IMR-90 (cell line): ENCODE results near the gene RGS7BP. TPM values are rescaled to one million over a fixed set of nuclear protein-coding genes. Genes with fewer than 3 reads are reported as not detected.
A peak's percentile ranks its signal among the peaks of the same experiment; 100 is the strongest.

Experiments used
- ATAC-seq: fragments of 200-7000 bp; cut with Tn5 transposase; 2 replicates; pipeline ENCODE4 v1.9.1; 2020; ENCODE audit warnings: low read depth, mild to moderate bottlenecking, moderate library complexity
- BruUV-seq: library from RNA; stranded (reverse); fragments of 400-500 nt; replicated peaks from 2 replicates; lab custom pipeline; 2021; lab: Mats Ljungman, UMichigan
- CTCF ChIA-PET: fragments of 300-600 bp; formaldehyde crosslinking; extraction: SDS; loops from one replicate; lab custom pipeline; 2021; ENCODE audit warnings: antibody characterized with exemption; lab: Yijun Ruan, JAX
- POLR2A ChIA-PET: fragments of 300-600 bp; sonication (Branson Sonifier 250); formaldehyde crosslinking; loops from one replicate; lab custom pipeline; 2022; ENCODE audit warnings: antibody characterized with exemption; ENCODE audit not compliant: unreplicated experiment; lab: Charles Lee
- DNase-seq: peaks from one replicate; pipeline ENCODE4 v3.0.0; 2013
- H2AFZ ChIP-seq: replicated peaks from 2 replicates; pipeline ENCODE3; 2013; ENCODE audit warnings: low read length, mild to moderate bottlenecking; ENCODE audit not compliant: poor library complexity
- H2AK5ac ChIP-seq: 2 replicates; pipeline ENCODE4 v1.6.1; 2013; ENCODE audit warnings: low read depth, low read length, inconsistent platforms
- H2AK9ac ChIP-seq: replicated peaks from 2 replicates; pipeline ENCODE3; 2013; ENCODE audit warnings: mild to moderate bottlenecking, low read depth, low read length, moderate library complexity; ENCODE audit not compliant: poor library complexity
- H2BK120ac ChIP-seq: 2 replicates; pipeline ENCODE4 v1.6.1; 2013; ENCODE audit warnings: low read depth, low read length, inconsistent platforms
- H2BK15ac ChIP-seq: 3 replicates; pipeline ENCODE4 v1.6.1; 2013; ENCODE audit warnings: low read depth, low read length, inconsistent platforms
- H2BK20ac ChIP-seq: 2 replicates; pipeline ENCODE4 v1.6.1; 2013; ENCODE audit warnings: low read depth, mild to moderate bottlenecking, inconsistent platforms, low read length, moderate library complexity
- H2BK5ac ChIP-seq: 2 replicates; pipeline ENCODE4 v1.6.1; 2013; ENCODE audit warnings: mild to moderate bottlenecking, low read depth, low read length, inconsistent platforms; ENCODE audit not compliant: poor library complexity, severe bottlenecking
- H3K14ac ChIP-seq: replicated peaks from 2 replicates; pipeline ENCODE4 v1.6.1; 2013; ENCODE audit warnings: low read depth, low read length, inconsistent platforms
- H3K18ac ChIP-seq: 2 replicates; pipeline ENCODE4 v1.6.1; 2013; ENCODE audit warnings: low read depth, low read length, control low read depth
- H3K23ac ChIP-seq: 2 replicates; pipeline ENCODE4 v1.6.1; 2013; ENCODE audit warnings: low read depth, low read length, inconsistent platforms
- H3K27ac ChIP-seq: 2 replicates; pipeline ENCODE4 v1.5.1; 2013; ENCODE audit warnings: mild to moderate bottlenecking, control low read depth, low read length; ENCODE audit not compliant: insufficient read depth
- H3K27me3 ChIP-seq: 2 replicates; pipeline ENCODE4 v1.6.1; 2013; ENCODE audit warnings: low read length; ENCODE audit not compliant: control insufficient read depth, insufficient read depth
- H3K36me3 ChIP-seq: 2 replicates; pipeline ENCODE4 v1.6.1; 2013; ENCODE audit warnings: low read length, mixed read lengths; ENCODE audit not compliant: control insufficient read depth, insufficient read depth
- H3K4ac ChIP-seq: 2 replicates; pipeline ENCODE4 v1.6.1; 2013; ENCODE audit warnings: low read depth, low read length, inconsistent platforms
- H3K4me1 ChIP-seq: 2 replicates; pipeline ENCODE4 v1.6.1; 2013; ENCODE audit warnings: low read length, mixed read lengths; ENCODE audit not compliant: control insufficient read depth, insufficient read depth
- H3K4me2 ChIP-seq: 2 replicates; pipeline ENCODE4 v1.6.1; 2013; ENCODE audit warnings: low read depth, mild to moderate bottlenecking, control low read depth, low read length, moderate library complexity
- H3K4me3 ChIP-seq: 2 replicates; pipeline ENCODE4 v1.5.1; 2013; ENCODE audit warnings: low read depth, mild to moderate bottlenecking, control low read depth, low read length, moderate library complexity; ENCODE audit not compliant: insufficient read depth
- H3K56ac ChIP-seq: 2 replicates; pipeline ENCODE4 v1.6.1; 2013; ENCODE audit warnings: low read length, inconsistent platforms; ENCODE audit not compliant: insufficient read depth; ENCODE audit errors: extremely low read depth
- H3K79me1 ChIP-seq, 2 experiments: 2 replicates each; pipeline ENCODE4 v1.6.1; 2013; ENCODE audit warnings: low read length in 2 of 2, inconsistent platforms in 1 of 2, low read depth in 1 of 2
- H3K9ac ChIP-seq: 2 replicates; pipeline ENCODE4 v1.6.1; 2013; ENCODE audit warnings: low read depth, low read length, control low read depth
- H3K9me1 ChIP-seq: 2 replicates; pipeline ENCODE4 v1.6.1; 2013; ENCODE audit warnings: low read length, inconsistent platforms; ENCODE audit not compliant: insufficient read depth
- H3K9me3 ChIP-seq: 2 replicates; pipeline ENCODE4 v1.6.1; 2013; ENCODE audit warnings: low read length; ENCODE audit not compliant: control insufficient read depth, insufficient read depth
- H4K20me1 ChIP-seq: 2 replicates; pipeline ENCODE4 v1.6.1; 2013; ENCODE audit warnings: low read length, inconsistent platforms; ENCODE audit not compliant: insufficient read depth
- H4K5ac ChIP-seq: 2 replicates; pipeline ENCODE4 v1.6.1; 2013; ENCODE audit warnings: mild to moderate bottlenecking, low read depth, low read length, control low read depth
- H4K8ac ChIP-seq, 2 experiments: 2 replicates each; pipeline ENCODE4 v1.6.1; 2013; ENCODE audit warnings: low read depth in 2 of 2, low read length in 2 of 2, control low read depth in 1 of 2, inconsistent platforms in 1 of 2
- H4K91ac ChIP-seq: 2 replicates; pipeline ENCODE4 v1.6.1; 2013; ENCODE audit warnings: low read depth, low read length, inconsistent platforms; ENCODE audit not compliant: insufficient read depth
- BHLHE40 ChIP-seq: fragments of 150-350 bp; IDR thresholded peaks from 2 replicates; pipeline ENCODE4 v1.6.1; 2016; ENCODE audit warnings: mild to moderate bottlenecking, low read depth, low read length
- CEBPB ChIP-seq: IDR thresholded peaks from 2 replicates; pipeline ENCODE4 v1.6.1; 2012; ENCODE audit warnings: low read depth, low read length, improper control_type of control experiment
- CHD1 ChIP-seq: IDR thresholded peaks from 2 replicates; pipeline ENCODE4 v1.6.1; 2012; ENCODE audit warnings: low read depth, low read length, improper control_type of control experiment
- CTCF ChIP-seq: conservative IDR thresholded peaks from 2 replicates; pipeline ENCODE4 v1.5.1; 2012; ENCODE audit warnings: mild to moderate bottlenecking, low read depth, low read length, improper control_type of control experiment
- ELK1 ChIP-seq: fragments of 150-350 bp; IDR thresholded peaks from 2 replicates; pipeline ENCODE4 v1.6.1; 2016; ENCODE audit warnings: low read depth, mild to moderate bottlenecking, low read length, moderate library complexity, borderline replicate concordance
- MAFK ChIP-seq: IDR thresholded peaks from 2 replicates; pipeline ENCODE4 v1.6.1; 2012; ENCODE audit warnings: low read depth, low read length, improper control_type of control experiment
- MXI1 ChIP-seq: IDR thresholded peaks from 2 replicates; pipeline ENCODE4 v1.6.1; 2012; ENCODE audit warnings: low read depth, mild to moderate bottlenecking, low read length, moderate library complexity, borderline replicate concordance
- NFE2L2 ChIP-seq: fragments of 150-350 bp; IDR thresholded peaks from 2 replicates; pipeline ENCODE4 v1.6.1; 2016; ENCODE audit warnings: low read depth, mild to moderate bottlenecking, low read length
- POLR2A ChIP-seq: IDR thresholded peaks from 2 replicates; pipeline ENCODE4 v1.6.1; 2012; ENCODE audit warnings: mild to moderate bottlenecking, low read depth, low read length
- USF2 ChIP-seq: fragments of 150-350 bp; IDR thresholded peaks from 2 replicates; pipeline ENCODE4 v1.6.1; 2017; ENCODE audit warnings: mild to moderate bottlenecking, antibody characterized with exemption, low read length, low read depth
- WGBS, 2 experiments: methylation state at CpG; one replicate each; pipeline versions ENCODE4 v1.1.5 to v1.1.7; 2013; ENCODE audit warnings: missing lambda C conversion rate in 2 of 2; ENCODE audit not compliant: insufficient read length in 1 of 2; ENCODE audit errors: extremely low coverage in 2 of 2; 5-methylcytosine and 5-hydroxymethylcytosine counted together
- dilution Hi-C: fragments of 300-500 bp; cut with HindIII; formaldehyde crosslinking; loops from one replicate; pipeline ENCODE4 v1.14.3; 2018; ENCODE audit warnings: low sequenced_read_pairs; ENCODE audit not compliant: unreplicated experiment
- in situ Hi-C: fragments of 300-500 bp; cut with MboI; formaldehyde crosslinking; loops from 3 replicates; pipeline ENCODE4 v1.14.3; 2019; ENCODE audit warnings: low sequenced_read_pairs, inconsistent platforms, mixed read lengths
- intact Hi-C: fragments of 100-400 bp; cut with micrococcal nuclease; formaldehyde crosslinking; loops from 2 replicates; pipeline ENCODE4 v1.10.0; 2022
- polyA plus RNA-seq, 3 experiments: library from polyadenylated mRNA; depleted of rRNA; stranded (reverse); fragments of >200 nt; gene quantifications; 2 replicates each; pipeline ENCODE4 v1.2.3, GENCODE V29; 2012; ENCODE audit warnings: low replicate concordance in 1 of 3
- total RNA-seq: library from RNA; depleted of rRNA; stranded (reverse); fragments of >200 nt; gene quantifications from 2 replicates; pipeline ENCODE4 v1.2.3, GENCODE V29; 2012

RGS7BP gene
- total and polyA plus RNA-seq, 2 of the 4 experiments (the other 2 are of a cell fraction) = not detected

- Histone ChIP-seq H4K20me1 (no peaks in the 10 kb centered on the region), H4K5ac (no peak overlapping the region), H3K27ac (no peak overlapping the region), H3K4me1 (no peaks in the 10 kb centered on the region; the same call in 1 of the 2 replicates), H3K14ac (no peak overlapping the region), H3K56ac (no peak overlapping the region), H3K23ac (no peak overlapping the region), H2BK20ac (no peak overlapping the region), H3K36me3 (no peaks in the 10 kb centered on the region), H2BK15ac (no peak overlapping the region), H2AK9ac (no peak overlapping the region), H3K27me3 (peaks cover 11% of the 10 kb centered on the region), H3K4me2 (no peak overlapping the region), H3K4ac (no peak overlapping the region), H3K9ac (no peak overlapping the region), H2BK5ac (no peak overlapping the region), H3K18ac (no peak overlapping the region), H2AFZ (no peak overlapping the region), H2BK120ac (no peak overlapping the region), H3K9me3 (no peaks in the 10 kb centered on the region), H2AK5ac (no peak overlapping the region), H3K4me3 (no peak overlapping the region), H3K79me1 (no peaks in the 10 kb centered on the region), H4K91ac (no peak overlapping the region), H4K8ac (no peak overlapping the region), H3K9me1 (no peaks in the 10 kb centered on the region)
- peak; percentile 48 for ATAC-seq
- no TSS peak for BruUV-seq
- TF ChIP-seq USF2 = no peak
- TF ChIP-seq ELK1 = no peak
- no peak for TF ChIP-seq POLR2A
- TF ChIP-seq MXI1 = no peak
- no peak for TF ChIP-seq CHD1
- TF ChIP-seq NFE2L2 = no peak
- no peak for TF ChIP-seq MAFK
- TF ChIP-seq CEBPB = no peak
- TF ChIP-seq CTCF = no peak
- TF ChIP-seq BHLHE40 = no peak
- no CpG with 5 or more reads among the region's 2 CpGs for WGBS, 2 experiments
- intact Hi-C loops (no loop called here), in situ Hi-C loops (no loop called here), dilution Hi-C loops (no loop called here)
- ChIA-PET CTCF (interaction anchor here (1.6 kb wide), 1 partner anchor 9 kb away, joined by 4 read pairs; no protein-coding TSS in a partner anchor), POLR2A (no interaction called here)
- peak; percentile 31 for DNase-seq
Measured at GRCh38 chr5:64628901-64629300, 123.1 kb downstream of the RGS7BP start.
